Retina (tissue), 1 donor: ENCODE results near the gene ARNT2.

Source experiments
- DNase-seq: peaks from one replicate; pipeline ENCODE4 v3.0.0-alpha.2; 2016

Gene ARNT2

DNA sequence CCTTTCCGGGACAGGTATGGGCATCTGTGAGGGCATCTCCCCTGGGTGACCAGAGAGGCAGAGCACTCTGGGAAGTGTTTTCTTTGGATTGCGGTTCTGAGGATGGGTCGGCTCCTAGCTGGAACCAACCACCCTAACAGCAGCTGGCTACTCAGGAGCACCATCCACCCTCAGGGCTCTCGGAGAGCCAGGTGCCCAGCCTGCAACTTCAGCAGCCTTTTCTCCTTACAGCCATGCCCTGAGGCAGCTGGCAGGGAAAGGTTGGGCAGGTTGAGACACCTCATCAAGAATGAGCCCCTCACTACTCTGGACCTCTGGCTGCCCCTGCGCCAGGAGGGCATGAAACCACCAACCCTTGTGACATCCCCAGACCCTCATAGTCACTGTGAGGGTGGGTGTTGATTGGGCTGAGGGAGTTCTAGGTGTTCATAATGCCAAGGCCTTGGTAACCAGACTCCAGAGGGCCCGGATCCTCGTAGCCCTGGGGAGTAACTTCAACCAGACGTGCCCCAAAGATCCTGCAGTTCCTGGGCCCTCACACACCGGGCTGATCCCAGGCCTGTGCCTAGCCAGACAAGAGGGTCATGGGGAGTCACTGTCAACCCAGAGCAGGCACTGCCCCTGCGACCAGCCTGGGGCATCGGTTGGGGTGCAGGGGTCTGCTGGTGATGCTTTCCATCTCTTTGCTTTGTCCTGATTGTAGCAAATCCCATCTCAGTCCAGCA is 176.5 kb downstream of the ARNT2 start:
- DNase-seq = no peak

GRCh38 chr15:80581976-80582375 is 177.8 kb downstream of the ARNT2 start:
- no peak for DNase-seq

- no peak for DNase-seq
Observed at GRCh38 chr15:80582816-80583423, 178.7 kb downstream of the ARNT2 start.

DNA sequence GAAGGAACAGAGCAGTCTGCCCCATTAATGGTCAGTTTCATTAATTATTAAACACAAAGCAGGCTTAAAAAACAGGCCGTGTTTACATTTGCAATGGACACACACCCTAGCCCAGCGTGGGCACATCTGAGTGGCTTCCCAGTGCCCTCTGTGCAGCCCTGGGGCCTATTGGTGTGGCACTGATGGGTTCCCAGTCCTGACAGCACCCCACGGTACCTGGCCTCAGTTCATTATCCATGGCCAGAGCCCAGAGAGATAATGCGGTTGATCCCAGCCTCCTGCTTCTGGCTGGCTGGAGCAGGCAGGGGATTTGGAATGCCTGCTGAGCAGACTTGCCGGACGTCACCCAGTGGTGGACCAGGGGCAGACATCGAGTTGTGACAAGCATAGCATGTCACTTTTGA is 180.4 kb downstream of the ARNT2 start:
- no peak for DNase-seq

DNA sequence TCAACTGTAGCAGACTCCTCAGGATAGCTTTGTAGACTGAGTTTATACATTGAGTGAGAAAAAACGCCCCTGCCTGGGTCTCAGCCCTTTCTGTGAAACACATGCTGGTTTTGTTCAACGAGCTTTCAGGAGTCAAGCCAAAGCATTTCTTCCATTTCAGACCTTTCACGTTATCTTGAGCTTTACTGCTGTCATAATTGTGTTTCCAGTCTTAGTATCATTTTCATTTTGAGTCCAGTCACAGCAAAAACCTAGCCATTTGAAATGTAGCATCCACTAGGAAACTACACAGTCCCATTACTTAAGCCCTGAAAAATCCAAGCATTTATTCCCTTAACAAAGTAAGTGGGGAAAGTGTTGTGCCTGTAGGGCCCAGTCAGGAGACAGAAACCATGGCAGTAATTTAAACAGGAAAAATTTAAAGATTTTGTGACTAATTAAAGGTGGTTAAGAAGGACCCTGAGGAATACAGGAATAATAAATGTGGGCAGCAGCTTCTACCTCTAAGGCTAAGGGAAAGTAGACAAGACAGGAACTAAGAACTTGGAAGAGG is 180.9 kb downstream of the ARNT2 start:
- no peak for DNase-seq

GRCh38 chr15:80585544-80586018 is 181.4 kb downstream of the ARNT2 start:
- no peak for DNase-seq

GRCh38 chr15:80586161-80586560 is 182.0 kb downstream of the ARNT2 start:
- DNase-seq = no peak

DNA sequence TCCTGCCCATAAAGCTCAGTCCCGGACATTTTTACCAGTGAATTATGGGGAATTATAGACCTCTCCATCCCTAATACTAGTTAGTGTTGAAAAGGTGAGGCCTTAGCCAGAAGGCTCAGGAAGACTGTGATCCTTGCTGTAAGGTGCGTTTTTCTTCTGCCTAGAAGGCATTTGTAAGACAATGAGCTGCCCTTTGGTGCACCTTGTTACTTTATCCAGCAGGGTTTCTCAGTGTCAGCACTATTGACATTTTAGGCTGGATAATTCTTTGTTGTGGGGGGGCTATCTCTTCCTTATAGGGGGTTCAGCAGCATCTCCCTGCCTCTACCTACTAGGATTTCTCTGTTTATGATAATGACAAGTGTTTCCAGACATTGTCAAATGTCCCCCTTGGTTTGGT is 182.8 kb downstream of the ARNT2 start:
- no peak for DNase-seq

DNA sequence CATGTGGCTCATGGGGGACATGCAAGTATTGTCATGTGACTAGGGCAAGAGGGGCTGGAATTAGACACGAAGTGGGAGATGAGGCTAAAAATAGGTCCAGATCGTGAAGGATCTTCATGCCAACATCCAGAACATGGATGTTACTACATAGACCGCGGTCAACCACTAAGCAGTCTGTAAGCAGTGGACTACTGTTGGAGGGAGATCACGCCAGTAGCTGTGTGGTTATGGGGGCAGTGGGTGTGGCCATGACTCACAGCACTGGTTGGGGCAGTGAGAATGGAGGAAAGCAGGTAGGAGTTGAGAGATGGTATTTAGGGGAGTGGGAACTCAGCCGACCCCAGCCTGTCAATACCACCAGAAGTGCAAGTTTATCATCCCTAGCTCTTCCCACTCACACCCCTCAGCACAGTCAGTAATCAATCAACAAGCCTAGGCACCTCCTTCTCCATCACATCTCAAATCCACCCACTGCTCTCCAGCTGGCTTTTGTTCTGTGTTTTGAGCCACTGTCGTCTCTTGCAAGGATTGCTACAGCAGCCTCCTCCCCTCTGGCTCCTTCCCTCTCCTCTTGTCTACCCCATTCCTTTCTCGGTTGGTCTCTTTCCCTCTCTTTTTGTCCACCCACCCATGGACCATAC is 183.8 kb downstream of the ARNT2 start:
- no peak for DNase-seq

DNA sequence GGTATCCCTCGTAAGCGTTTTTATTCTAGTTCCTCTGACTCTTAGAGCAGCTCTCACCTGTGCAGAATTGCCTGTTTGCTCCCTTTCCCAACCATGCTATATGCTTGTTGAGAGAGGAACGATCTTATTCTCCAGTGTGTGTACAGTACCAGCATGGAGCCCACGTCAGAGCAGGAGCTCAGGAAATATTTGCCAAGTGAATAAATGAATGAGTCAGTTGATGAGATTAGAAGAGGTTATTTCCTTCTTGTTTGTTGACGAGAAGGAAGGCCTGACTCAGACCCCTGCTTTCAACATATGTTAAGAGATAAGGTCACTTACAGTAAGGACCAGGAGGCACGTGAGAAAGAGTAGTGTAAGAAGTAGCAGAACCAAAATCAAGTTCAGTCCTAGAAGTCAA is 184.6 kb downstream of the ARNT2 start:
- no peak for DNase-seq

- no peak for DNase-seq
Observed at GRCh38 chr15:80590761-80591355, 186.7 kb downstream of the ARNT2 start.

GRCh38 chr15:80591471-80591870 is 187.3 kb downstream of the ARNT2 start:
- DNase-seq = no peak

DNA sequence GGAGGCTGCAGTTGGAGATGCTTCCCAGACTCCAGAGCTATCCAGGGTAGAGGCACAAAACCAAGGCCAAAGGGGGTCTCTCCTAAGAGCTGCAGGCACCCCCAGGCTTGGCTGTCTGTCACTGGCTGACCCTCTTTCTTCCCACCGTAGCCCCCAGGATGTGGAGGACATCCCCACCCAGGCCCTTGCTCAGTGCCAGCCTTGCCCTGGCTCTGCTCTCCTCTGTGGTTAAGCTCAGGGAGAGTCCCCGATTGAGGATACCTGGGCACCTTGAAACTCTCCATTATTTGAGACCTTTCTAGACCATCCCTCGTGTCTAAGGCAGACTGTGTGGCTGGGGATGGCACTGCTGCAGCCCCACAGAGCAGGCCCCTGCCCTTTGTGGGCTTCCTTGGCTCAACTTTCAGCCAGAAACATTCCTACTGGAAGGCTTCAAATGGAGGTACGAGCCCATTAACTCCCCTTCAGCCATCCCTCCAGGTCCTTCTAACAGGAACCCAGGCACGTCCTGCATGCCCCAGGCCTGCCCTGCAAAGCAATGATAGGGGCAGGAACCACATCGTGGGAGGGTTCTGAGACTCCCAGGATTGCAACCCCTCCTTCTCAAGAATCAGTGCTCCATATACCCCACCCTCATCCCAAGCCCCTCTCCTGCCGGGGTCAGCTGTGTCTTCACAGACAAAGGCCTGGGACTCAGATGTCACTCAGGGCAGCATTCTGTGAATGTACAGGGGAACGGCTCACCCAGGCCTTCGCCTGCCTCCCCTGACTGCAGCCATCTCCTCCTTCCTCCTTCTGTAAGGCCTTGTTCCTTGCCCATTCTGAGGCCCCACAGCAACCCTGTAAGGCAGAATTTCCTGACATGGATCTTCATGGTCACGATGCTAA is 188.0 kb downstream of the ARNT2 start:
- DNase-seq = no peak

DNA sequence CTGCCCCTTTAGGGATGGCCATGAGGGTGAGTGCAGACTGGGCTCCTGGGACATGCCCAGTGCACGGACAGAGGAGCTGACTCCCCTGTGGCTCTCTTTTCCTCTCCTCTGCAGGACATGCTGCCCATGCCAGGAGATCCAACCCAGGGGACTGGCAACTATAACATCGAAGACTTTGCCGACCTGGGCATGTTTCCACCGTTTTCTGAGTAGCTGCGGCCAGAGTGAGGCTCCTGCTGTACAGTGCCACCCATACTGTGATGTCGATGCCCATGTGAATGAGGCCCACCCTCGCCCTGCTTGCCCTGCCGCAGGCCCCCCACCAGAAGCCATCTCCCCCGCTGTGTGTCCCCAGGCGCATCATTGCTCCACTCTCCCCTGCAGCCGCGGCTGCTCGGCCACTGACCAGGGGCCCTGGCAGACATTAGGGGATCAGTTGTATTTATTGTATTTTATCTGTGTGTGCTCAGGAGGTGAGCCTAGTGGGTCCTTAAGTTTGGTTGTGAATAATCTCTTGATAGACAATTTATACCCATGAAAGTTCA is 189.4 kb downstream of the ARNT2 start:
- no peak for DNase-seq

- DNase-seq = no peak
Observed at GRCh38 chr15:80594091-80594889, 190.1 kb downstream of the ARNT2 start.

DNA sequence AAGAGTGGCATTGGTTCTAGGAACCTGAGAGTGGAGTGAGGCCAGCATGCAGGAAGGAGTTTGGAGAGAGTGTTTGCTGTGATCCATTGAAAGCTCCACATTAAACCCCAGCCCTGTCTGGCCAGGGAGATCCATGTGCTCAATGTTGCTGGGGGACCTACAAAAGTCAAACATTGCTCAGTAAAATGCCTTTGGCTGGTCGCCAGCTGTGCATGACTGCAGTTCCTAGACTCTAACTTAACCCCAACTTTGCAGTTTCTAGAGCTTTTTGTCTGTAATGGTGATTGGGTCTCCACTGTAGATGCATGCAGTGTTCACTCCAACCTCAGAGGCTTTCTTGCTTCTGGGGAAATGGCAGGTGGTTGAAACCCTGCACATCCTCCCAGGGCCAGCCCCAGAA is 191.2 kb downstream of the ARNT2 start:
- no peak for DNase-seq

DNA sequence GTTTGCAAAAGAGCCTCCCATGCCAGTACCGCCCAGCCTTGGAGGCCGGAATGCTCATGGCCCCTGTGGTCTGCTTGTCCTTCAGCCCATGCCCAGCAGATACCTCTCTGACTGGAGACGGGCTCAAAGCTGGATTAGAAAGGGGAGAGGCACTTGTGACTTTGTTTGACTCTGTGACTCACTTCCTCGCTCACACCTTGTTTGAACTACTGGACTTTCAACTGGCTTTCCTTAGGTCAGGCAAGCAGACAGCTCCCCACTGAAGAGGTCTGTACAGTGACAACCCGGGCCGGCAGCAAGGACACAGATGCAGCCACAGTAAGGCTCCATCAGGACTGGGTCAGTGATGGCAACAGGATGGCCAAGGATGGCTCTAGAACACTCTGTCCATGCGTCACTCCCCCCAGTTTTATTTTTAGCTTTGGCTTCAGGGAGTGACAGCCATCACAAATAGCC is 192.4 kb downstream of the ARNT2 start:
- DNase-seq = no peak

GRCh38 chr15:80597076-80597475 is 192.9 kb downstream of the ARNT2 start:
- no peak for DNase-seq

- no peak for DNase-seq
Observed at GRCh38 chr15:80599359-80599758, 195.2 kb downstream of the ARNT2 start.

DNA sequence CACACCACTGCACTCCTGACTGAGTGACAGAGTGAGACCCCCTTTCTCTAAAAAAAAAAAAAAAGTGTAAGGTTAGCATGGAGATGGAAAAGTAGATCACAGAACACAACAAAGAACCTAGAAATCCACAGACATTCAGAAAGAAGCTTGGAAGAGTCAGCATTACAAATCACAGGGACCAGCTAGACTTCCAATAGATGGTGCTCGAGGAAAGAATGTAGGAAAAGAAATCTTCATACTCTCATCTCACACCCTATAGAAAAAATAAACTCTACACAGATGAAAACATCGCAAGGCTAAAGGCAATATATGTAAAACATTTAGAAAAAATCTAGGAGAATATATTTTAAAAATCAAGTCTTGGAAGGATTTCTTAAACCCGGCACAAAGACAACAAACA is 196.4 kb downstream of the ARNT2 start:
- no peak for DNase-seq

- DNase-seq = no peak
Observed at GRCh38 chr15:80601256-80601655, 197.1 kb downstream of the ARNT2 start.
